ENCODE data around the gene ERG.
A peak's percentile ranks its signal among the peaks of the same experiment; 100 is the strongest.

Gene ERG

DNA sequence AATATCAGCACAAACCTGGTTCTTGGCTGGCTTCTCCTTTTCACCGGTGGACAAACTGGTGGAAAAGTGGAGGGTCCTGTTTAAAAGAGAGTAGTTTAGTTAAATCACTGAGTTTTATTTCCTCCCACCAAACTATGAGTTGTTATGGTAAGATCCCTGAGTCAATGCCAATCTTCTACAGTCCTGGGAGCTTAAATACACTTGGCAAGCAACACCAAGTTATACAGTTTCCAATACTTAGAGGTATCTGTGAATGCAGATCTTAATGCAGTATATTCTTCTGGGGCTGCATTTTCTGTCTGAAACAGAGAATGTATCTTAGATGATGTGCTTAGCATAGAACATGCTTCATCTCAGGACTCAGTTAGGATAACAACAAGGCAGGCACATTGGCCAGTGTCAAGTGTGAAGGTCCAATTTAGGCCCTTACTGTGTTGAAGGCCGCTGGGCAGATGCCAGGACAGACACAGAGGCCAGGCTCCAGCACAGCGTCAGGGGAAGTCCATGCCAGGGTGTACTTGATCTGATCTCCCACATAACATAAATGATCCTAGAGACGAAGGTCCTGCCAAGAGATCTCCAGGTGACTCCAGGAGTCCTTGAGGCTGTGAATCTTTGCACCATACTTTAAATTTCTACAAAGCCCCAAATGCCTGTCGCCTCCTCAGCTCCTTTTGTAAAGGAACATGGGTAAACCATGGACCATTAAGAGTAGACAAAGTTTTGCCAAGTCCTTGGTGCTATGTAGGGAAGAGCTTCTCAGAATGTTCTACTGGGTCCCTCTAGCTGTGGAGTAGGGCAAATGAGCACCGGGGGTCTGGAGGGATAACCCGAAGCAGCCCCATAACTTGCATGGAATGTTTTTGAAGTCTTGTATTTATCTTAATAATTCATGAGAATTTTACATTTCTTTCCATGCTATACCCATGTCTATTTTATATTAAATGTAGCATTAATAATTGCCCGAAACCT lies 164.7 kb downstream of the ERG start:
- in situ Hi-C loops (cut with HindIII; ENCODE audit: low pct_ligation_motif_present, low pct_unique_long_range_greater_than_20kb, low sequenced_read_pairs), result no loop called here

DNA sequence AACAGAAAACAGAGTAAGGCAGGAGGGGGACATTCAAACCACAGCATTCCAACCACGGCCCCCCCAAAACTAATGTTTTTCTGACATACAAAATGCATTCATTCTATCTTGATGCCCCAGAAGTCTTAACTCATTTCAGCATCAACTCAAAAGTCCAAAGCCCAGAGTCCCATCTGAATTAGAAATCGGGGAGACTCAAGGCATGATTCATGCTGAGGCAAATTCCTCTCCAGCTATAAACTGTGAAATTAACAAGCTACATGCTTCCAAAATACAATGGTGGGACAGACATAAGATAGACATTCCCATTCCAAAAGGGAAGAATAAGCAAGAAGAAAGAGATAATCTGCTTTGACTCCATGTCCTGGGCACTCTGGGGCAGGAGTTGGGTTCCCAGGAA lies 167.6 kb downstream of the ERG start:
- no peak for DNase-seq
- in situ Hi-C loops (cut with HindIII; ENCODE audit: low pct_ligation_motif_present, low pct_unique_long_range_greater_than_20kb, low sequenced_read_pairs), result no loop called here

More for the DNA sequence above, 164.7 kb downstream of the ERG start:
- peak; percentile 16 for DNase-seq
